ENCODE results near the gene DOC2A.
"Not testable (repeated sequence)": the region's sequence is repeated elsewhere in the genome, so short reads cannot be mapped to it uniquely, and the experiment has no call there.

The DOC2A gene

GRCh38 chr16:29963021-29963743 lies 47.6 kb downstream of the DOC2A start:
- no peak for DNase-seq

DNA sequence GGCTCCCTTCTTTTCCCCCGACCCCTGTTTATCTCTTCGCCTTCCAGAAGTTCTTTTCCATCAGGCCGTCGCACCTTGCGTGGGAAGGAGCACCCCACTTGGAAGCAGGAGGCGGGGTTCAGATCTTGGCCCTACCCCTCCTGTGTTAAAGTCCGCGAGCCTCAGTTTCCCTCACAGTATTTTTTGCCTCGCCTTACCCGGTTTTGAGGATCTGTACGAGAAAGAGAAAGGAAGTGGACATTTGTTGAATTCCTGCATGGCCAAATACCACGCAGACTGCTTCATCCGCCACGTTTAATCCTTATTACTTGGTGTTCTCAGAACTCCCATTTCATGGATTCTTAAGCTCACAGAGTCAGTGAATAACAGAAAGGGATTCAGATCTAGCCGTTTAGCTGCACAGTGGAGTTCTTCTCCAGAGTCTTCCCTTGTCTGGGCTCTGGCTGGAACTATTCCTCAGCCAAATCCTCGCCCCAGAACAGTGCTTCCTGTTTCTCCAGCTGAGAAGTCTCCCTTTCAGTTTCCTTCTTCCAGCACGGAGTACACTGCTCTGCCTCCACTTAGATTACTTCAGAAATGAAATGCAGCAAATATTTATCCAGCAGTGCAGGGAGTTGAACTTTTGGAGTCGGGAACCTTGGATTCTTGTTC lies 48.4 kb downstream of the DOC2A start:
- DNase-seq: no peak

GRCh38 chr16:29961479-29962343 lies 49.1 kb downstream of the DOC2A start, which contains the start of gene TMEM219:
Gene TMEM219 (plus strand): TSS chr16:29962079. CDS start chr16:29963144, 1,065 bp downstream.
- peak; percentile 84 for DNase-seq

DNA sequence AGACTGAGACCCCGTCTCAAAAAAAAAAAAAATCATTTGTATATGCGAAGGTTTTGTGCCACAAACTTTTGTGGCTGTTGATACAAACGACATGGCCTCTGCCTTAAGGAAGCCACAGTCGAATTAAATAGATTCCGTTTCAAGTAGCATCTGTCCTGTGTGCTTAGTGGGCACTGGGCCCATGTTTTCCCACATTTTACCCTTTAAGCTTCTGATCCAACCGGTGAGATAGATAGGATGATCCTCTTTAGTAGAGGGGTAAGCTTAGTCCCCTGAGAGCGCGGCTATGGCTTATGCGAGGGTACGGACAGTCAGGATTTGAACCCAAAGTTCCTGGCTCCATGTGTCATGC lies 49.7 kb downstream of the DOC2A start:
- DNase-seq: no peak

DNA sequence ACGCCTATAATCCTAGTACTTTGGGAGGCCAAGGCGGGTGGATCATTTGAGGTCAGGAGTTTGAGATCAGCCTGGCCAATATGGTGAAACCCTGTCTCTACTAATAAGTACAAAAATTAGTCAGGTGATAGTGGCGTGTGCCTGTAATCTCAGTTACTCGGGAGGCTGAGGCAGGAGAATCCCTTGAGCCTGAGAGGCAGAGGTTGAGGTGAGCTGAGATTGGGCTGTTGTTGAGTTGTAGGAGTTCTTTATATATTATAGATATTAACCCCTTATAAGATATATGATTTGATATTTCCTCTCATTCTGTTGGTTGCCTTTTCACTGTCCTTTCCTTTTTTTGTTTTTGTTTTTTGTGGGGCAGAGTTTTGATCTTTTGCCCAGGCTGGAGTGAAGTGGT lies 51.0 kb downstream of the DOC2A start:
- DNase-seq: not testable (repeated sequence)

GRCh38 chr16:29959293-29959692 lies 51.5 kb downstream of the DOC2A start:
- DNase-seq: no peak

- no peak for DNase-seq
These were observed 52.1 kb downstream of the DOC2A start for GRCh38 chr16:29958756-29959155.

All from NCI-H1092 (cell line).